ENCODE results near the gene ITIH2. TPM values are rescaled to one million over a fixed set of nuclear protein-coding genes. Genes with fewer than 3 reads are reported as not detected.

ITIH2 gene
- total RNA-seq, 1 donor from 2014 or later, result not detected

- Mint-ChIP-seq H3K4me1 (no peaks in the 10 kb centered on the region), H3K27ac (ENCODE audit: unreplicated experiment) (no peak overlapping the region), H3K27me3 (ENCODE audit: low read depth) (peaks cover 16% of the 10 kb centered on the region), H3K36me3 (ENCODE audit: low read depth) (no peaks in the 10 kb centered on the region), H3K4me3 (no peak overlapping the region), H3K9me3 (no peaks in the 10 kb centered on the region)
- DNase-seq (ENCODE audit: low read depth, low spot score), result no peak
- TF ChIP-seq CTCF (conservative IDR thresholded peaks at IDR 0.05), result no peak
These were observed 14.7 kb downstream of the ITIH2 start for GRCh38 chr10:7717767-7718166.

GRCh38 chr10:7718685-7719084, 15.6 kb downstream of the ITIH2 start:
- H3K27ac Mint-ChIP-seq (ENCODE audit: unreplicated experiment), result no peak overlapping the region
- no peak for DNase-seq (ENCODE audit: low read depth, low spot score)
- no peaks in the 10 kb centered on the region for H3K9me3 Mint-ChIP-seq
- no peaks in the 10 kb centered on the region for H3K4me1 Mint-ChIP-seq
- H3K4me3 Mint-ChIP-seq, result no peak overlapping the region
- no peaks in the 10 kb centered on the region for H3K36me3 Mint-ChIP-seq (ENCODE audit: low read depth)
- H3K27me3 Mint-ChIP-seq (ENCODE audit: low read depth), result peaks cover 20% of the 10 kb centered on the region
- TF ChIP-seq CTCF (conservative IDR thresholded peaks at IDR 0.05), result no peak

GRCh38 chr10:7720478-7720877, 17.4 kb downstream of the ITIH2 start:
- Mint-ChIP-seq H3K27ac (ENCODE audit: unreplicated experiment) (no peak overlapping the region), H3K27me3 (ENCODE audit: low read depth) (peaks cover 24% of the 10 kb centered on the region), H3K4me3 (no peak overlapping the region), H3K9me3 (no peaks in the 10 kb centered on the region), H3K36me3 (ENCODE audit: low read depth) (no peaks in the 10 kb centered on the region), H3K4me1 (no peaks in the 10 kb centered on the region)
- DNase-seq (ENCODE audit: low read depth, low spot score), result no peak
- no peak for TF ChIP-seq CTCF (conservative IDR thresholded peaks at IDR 0.05)

GRCh38 chr10:7722927-7723529, 19.9 kb downstream of the ITIH2 start:
- no peaks in the 10 kb centered on the region for H3K4me1 Mint-ChIP-seq
- H3K4me3 Mint-ChIP-seq, result no peak overlapping the region
- no peak for TF ChIP-seq CTCF (conservative IDR thresholded peaks at IDR 0.05)
- no peak for DNase-seq (ENCODE audit: low read depth, low spot score)
- H3K27me3 Mint-ChIP-seq (ENCODE audit: low read depth), result peaks cover 33% of the 10 kb centered on the region
- H3K27ac Mint-ChIP-seq (ENCODE audit: unreplicated experiment), result no peak overlapping the region
- H3K36me3 Mint-ChIP-seq (ENCODE audit: low read depth), result no peaks in the 10 kb centered on the region
- no peaks in the 10 kb centered on the region for H3K9me3 Mint-ChIP-seq

GRCh38 chr10:7734821-7735220, 31.7 kb downstream of the ITIH2 start:
- TF ChIP-seq CTCF (conservative IDR thresholded peaks at IDR 0.05), result no peak
- no peak overlapping the region for H3K4me3 Mint-ChIP-seq
- no peak for DNase-seq (ENCODE audit: low read depth, low spot score)
- H3K27me3 Mint-ChIP-seq (ENCODE audit: low read depth), result no peaks in the 10 kb centered on the region
- no peak overlapping the region for H3K27ac Mint-ChIP-seq (ENCODE audit: unreplicated experiment)
- no peaks in the 10 kb centered on the region for H3K4me1 Mint-ChIP-seq
- H3K9me3 Mint-ChIP-seq, result peaks cover 5% of the 10 kb centered on the region
- no peaks in the 10 kb centered on the region for H3K36me3 Mint-ChIP-seq (ENCODE audit: low read depth)
